Naive B cell (primary cell): Measurements from ENCODE around the gene MMP24OS. TPM values are rescaled to one million over a fixed set of nuclear protein-coding genes. Genes with fewer than 3 reads are reported as not detected.

ENCODE experiments used
- ATAC-seq, 2 donors: fragments of 150-1000 bp; cut with Tn5 transposase; 2 replicates each; pipeline ENCODE4 v1.10.0; 2021; ENCODE audit warnings: low read depth in 2 of 2, mild to moderate bottlenecking in 2 of 2, moderate library complexity in 2 of 2
- DNase-seq: peaks from one replicate; pipeline ENCODE4 v3.0.0; 2022
- H3K27ac Mint-ChIP-seq, 6 donors: one replicate each; pipeline ENCODE4 v1.8.0; 2020 to 2022; ENCODE audit warnings: mild to moderate bottlenecking in 6 of 6, mixed read lengths in 6 of 6, moderate library complexity in 5 of 6, inconsistent platforms in 2 of 6
- H3K27me3 Mint-ChIP-seq, 3 donors: one replicate each; pipeline ENCODE4 v1.8.0; 2021 to 2022; ENCODE audit warnings: mixed read lengths in 3 of 3, mild to moderate bottlenecking in 1 of 3
- H3K36me3 Mint-ChIP-seq, 2 donors: one replicate each; pipeline ENCODE4 v1.8.0; 2020 to 2022; ENCODE audit warnings: mixed read lengths in 2 of 2, inconsistent platforms in 1 of 2, mild to moderate bottlenecking in 1 of 2
- H3K4me1 Mint-ChIP-seq, 3 donors: one replicate each; pipeline ENCODE4 v1.8.0; 2020 to 2022; ENCODE audit warnings: mixed read lengths in 3 of 3, inconsistent platforms in 1 of 3, mild to moderate bottlenecking in 1 of 3, moderate library complexity in 1 of 3
- H3K4me3 Mint-ChIP-seq, 8 donors: one replicate each; pipeline ENCODE4 v1.8.0; 2020 to 2022; ENCODE audit warnings: mild to moderate bottlenecking in 8 of 8, mixed read lengths in 8 of 8, moderate library complexity in 8 of 8, inconsistent platforms in 2 of 8
- H3K9me3 Mint-ChIP-seq, 7 donors: one replicate each; pipeline ENCODE4 v1.8.0; 2020 to 2022; ENCODE audit warnings: mixed read lengths in 7 of 7, mild to moderate bottlenecking in 5 of 7, inconsistent platforms in 2 of 7, moderate library complexity in 1 of 7
- polyA plus RNA-seq, 6 donors: library from polyadenylated mRNA; unstranded; fragments of 300-500 nt; fragmentation: Illumina TruSeq; gene quantifications; one replicate each; pipeline ENCODE4 v1.2.3, GENCODE V29; 2021; ENCODE audit warnings: low read depth in 6 of 6

The MMP24OS gene
- polyA plus RNA-seq, 6 donors from 2014 or later, result 3.7 to 14.1 (median 8.6) TPM

DNA sequence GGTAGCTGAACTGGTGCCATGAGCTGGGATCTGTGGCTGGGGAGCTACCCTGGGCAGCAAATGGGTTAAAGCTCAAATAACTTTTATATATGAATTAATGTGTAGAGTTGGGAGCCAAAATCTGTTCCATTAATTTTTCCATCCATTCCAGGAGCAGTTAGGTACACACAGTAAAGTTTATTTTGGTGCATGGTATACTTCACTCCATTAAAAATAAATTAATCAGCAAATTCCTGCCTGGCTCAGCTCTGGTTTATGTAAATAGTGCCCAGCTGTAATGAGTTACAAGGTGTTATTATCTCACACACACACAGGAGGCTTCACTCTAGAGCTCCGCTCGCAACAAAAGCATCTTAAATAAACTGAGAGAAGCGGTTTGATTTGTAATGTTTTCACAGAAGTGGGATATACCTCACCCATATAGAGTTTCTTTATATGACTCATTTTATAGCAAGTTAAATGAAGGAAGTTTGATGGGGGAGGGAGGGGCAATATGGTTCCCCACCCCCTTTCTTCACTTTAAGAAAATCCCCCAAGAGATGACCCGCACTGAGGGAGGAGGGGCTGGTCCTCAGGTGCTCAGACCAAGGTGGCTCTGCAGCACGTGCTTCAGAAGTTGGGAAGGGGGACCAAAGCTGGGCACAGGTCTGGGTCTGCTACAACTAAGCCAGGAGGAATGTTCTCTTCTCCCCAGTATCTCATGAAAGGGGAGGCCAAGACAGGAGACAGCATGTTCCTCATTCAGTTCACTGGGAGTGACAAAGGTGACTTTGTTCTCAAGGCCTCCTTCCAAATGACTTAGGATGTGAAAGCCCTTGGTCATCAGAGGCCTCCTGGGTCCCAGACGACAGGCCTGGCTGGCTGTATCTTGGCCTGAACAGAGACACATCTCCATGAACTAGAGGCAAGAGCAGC, 24.8 kb upstream of the MMP24OS start:
- no peak for DNase-seq
- no peaks in the 10 kb centered on the region for H3K36me3 Mint-ChIP-seq
- no peak for ATAC-seq
- peak overlapping the region in 2 of 6 donors; percentile 19 to 63 for H3K27ac Mint-ChIP-seq
- H3K4me1 Mint-ChIP-seq, result peaks cover 7 to 21% (median 17%) of the 10 kb centered on the region in 3 donors
- H3K4me3 Mint-ChIP-seq, result no peak overlapping the region
- H3K9me3 Mint-ChIP-seq, result no peaks in the 10 kb centered on the region
- no peaks in the 10 kb centered on the region for H3K27me3 Mint-ChIP-seq

GRCh38 chr20:35301426-35301825, 23.5 kb upstream of the MMP24OS start:
- DNase-seq (no peak), ATAC-seq (no peak)
- Mint-ChIP-seq H3K27ac (peak overlapping the region in 1 of 6 donors; percentile 30), H3K4me1 (peaks cover 7 to 21% (median 17%) of the 10 kb centered on the region in 3 donors), H3K4me3 (no peak overlapping the region), H3K36me3 (no peaks in the 10 kb centered on the region), H3K27me3 (no peaks in the 10 kb centered on the region), H3K9me3 (no peaks in the 10 kb centered on the region)

DNA sequence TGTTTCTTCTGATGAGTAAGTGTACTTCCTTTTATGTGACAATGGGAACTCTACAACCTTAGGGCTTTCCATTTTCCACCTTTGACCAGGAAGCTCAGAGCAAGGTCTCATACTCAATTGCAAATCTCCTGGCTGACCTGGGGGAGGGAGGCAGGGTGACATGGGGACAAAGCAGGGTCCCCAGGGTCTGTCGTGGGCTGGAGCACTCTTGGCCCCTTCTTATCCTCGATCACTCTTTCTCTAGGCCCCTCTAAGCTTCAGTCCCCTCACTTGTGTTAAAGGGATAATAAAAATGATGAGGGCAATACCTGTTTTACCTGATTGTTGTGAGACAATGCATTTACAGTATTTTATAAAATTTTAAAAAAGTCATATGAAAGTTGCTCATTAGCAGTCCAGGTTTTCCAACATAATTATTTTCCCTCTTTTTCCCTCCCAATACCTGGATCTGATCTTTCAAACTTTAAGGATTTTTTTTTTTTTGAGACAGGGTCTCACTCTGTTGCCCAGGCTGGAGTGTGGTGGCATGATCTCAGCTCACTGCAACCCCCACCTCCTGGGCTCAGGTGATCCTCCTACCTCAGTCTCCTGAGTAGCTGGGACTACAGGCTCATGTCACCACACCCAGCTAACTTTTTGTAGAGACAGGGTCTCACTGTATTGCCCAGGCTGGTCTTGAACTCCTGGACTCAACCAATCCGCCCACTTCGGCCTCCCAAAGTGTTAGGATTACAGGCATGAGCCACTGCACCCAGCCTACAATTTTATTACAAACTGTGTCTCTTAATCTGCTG, 22.7 kb upstream of the MMP24OS start:
- no peak for ATAC-seq
- H3K36me3 Mint-ChIP-seq, result no peaks in the 10 kb centered on the region
- H3K27ac Mint-ChIP-seq, result peak overlapping the region in 2 of 6 donors; percentile 52 to 57
- no peak for DNase-seq
- peaks cover 7 to 21% (median 17%) of the 10 kb centered on the region in 3 donors for H3K4me1 Mint-ChIP-seq
- no peaks in the 10 kb centered on the region for H3K9me3 Mint-ChIP-seq
- H3K4me3 Mint-ChIP-seq, result no peak overlapping the region
- H3K27me3 Mint-ChIP-seq, result no peaks in the 10 kb centered on the region

GRCh38 chr20:35299780-35300179, 21.9 kb upstream of the MMP24OS start:
- Mint-ChIP-seq H3K4me1 (peaks cover 7 to 17% (median 14%) of the 10 kb centered on the region in 3 donors), H3K36me3 (no peaks in the 10 kb centered on the region), H3K27me3 (peaks cover 0 to 8% (median 4%) of the 10 kb centered on the region in 3 donors), H3K9me3 (no peaks in the 10 kb centered on the region), H3K4me3 (no peak overlapping the region), H3K27ac (peak overlapping the region in 2 of 6 donors; percentile 60 to 82)
- ATAC-seq (no peak), DNase-seq (no peak)

GRCh38 chr20:35298264-35298663, 20.3 kb upstream of the MMP24OS start:
- Mint-ChIP-seq H3K4me3 (no peak overlapping the region), H3K27ac (no peak overlapping the region), H3K36me3 (no peaks in the 10 kb centered on the region)

GRCh38 chr20:35297740-35298139, 19.8 kb upstream of the MMP24OS start:
- no peak for DNase-seq
- Mint-ChIP-seq H3K27me3 (peaks cover 2 to 22% (median 20%) of the 10 kb centered on the region in 3 donors), H3K4me1 (peaks cover 0 to 9% (median 5%) of the 10 kb centered on the region in 3 donors), H3K36me3 (no peaks in the 10 kb centered on the region), H3K27ac (no peak overlapping the region), H3K4me3 (no peak overlapping the region), H3K9me3 (no peaks in the 10 kb centered on the region)
- ATAC-seq, result no peak

More at GRCh38 chr20:35298264-35298663, 20.3 kb upstream of the MMP24OS start:
- H3K4me1 Mint-ChIP-seq, result peaks cover 0 to 9% (median 5%) of the 10 kb centered on the region in 3 donors
- ATAC-seq (no peak), DNase-seq (no peak)
- peaks cover 0 to 20% (median 16%) of the 10 kb centered on the region in 3 donors for H3K27me3 Mint-ChIP-seq
- H3K9me3 Mint-ChIP-seq, result no peaks in the 10 kb centered on the region

GRCh38 chr20:35297155-35297554, 19.2 kb upstream of the MMP24OS start:
- Mint-ChIP-seq H3K4me1 (peaks cover 0 to 9% (median 5%) of the 10 kb centered on the region in 3 donors), H3K4me3 (no peak overlapping the region), H3K27ac (no peak overlapping the region), H3K36me3 (no peaks in the 10 kb centered on the region), H3K9me3 (no peaks in the 10 kb centered on the region), H3K27me3 (peaks cover 5 to 27% (median 20%) of the 10 kb centered on the region in 3 donors)
- DNase-seq (no peak), ATAC-seq (no peak)

DNA sequence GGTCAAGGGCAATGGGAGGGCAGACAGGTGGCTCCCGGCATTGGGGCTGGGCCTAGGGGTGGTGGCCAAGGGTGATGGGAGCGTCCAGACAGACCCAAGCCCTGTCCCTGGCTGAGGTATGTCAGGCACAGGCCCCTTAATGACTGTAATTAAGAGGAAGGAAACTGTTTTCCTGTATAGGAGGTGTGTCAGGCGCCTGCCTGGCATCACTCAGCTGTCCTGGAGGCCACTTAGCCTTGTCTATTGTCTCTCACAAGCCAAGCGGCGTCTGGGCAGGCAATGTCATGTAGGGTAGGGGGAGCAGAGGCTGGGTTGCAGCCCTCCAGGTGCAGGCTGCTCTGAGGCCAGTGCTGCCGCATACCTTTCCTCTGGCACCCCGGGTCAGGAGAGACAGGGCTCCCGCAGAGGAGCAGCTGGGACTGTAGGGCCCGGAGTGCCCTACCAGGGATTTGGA, 18.2 kb upstream of the MMP24OS start:
- Mint-ChIP-seq H3K27me3 (peaks cover 5 to 28% (median 20%) of the 10 kb centered on the region in 3 donors), H3K27ac (peak overlapping the region in 1 of 6 donors; percentile 54)

DNA sequence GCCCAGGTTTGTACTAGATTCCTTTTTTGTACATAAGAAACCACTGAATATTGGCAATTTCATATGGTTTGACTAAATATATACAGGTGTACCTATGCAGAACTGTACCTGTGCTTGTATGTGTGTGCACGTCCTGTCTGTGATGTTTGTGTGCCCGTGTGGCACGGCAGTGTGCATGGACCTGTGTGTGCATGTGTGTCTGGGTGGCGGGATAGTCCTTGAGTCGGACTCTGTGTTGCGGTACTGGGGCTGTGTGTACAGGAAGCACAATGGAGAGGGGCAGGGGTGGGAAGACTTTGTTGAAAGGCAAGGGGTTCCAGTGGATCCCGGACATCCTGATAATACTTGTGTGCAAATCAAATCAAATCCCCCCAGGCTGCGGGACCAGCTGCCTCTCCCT, 17.8 kb upstream of the MMP24OS start:
- Mint-ChIP-seq H3K27ac (no peak overlapping the region), H3K9me3 (no peaks in the 10 kb centered on the region), H3K36me3 (no peaks in the 10 kb centered on the region), H3K27me3 (peaks cover 5 to 33% (median 20%) of the 10 kb centered on the region in 3 donors), H3K4me3 (peak overlapping the region in 1 of 8 donors; percentile 68), H3K4me1 (peaks cover 0 to 9% (median 5%) of the 10 kb centered on the region in 3 donors)
- DNase-seq, result no peak
- no peak for ATAC-seq

More for the DNA sequence above, 18.2 kb upstream of the MMP24OS start:
- peaks cover 0 to 9% (median 5%) of the 10 kb centered on the region in 3 donors for H3K4me1 Mint-ChIP-seq
- no peak overlapping the region for H3K4me3 Mint-ChIP-seq
- H3K9me3 Mint-ChIP-seq, result no peaks in the 10 kb centered on the region
- DNase-seq (no peak), ATAC-seq (no peak)
- H3K36me3 Mint-ChIP-seq, result no peaks in the 10 kb centered on the region

DNA sequence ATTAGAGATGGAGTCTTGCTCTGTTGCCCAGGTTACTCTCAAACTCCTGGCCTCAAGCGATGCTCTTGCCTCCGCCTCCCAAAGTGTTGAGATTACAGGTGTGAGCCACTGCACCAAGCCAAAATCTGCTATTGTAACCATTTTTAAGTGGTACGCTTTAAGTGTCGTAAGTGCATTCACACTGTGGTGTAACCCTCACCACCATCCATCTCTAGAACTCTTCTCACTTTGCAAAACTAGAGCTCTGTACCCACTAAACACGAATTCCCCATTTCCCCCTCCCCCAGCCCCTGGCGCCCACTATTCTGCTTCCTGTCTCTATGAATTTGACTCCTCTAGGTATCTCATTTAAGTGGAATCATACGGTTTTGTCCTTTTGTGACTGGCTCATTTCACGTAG, 17.1 kb upstream of the MMP24OS start:
- DNase-seq (no peak), ATAC-seq (no peak)
- Mint-ChIP-seq H3K36me3 (no peaks in the 10 kb centered on the region), H3K27me3 (peaks cover 5 to 35% (median 20%) of the 10 kb centered on the region in 3 donors), H3K4me3 (no peak overlapping the region), H3K4me1 (peaks cover 0 to 9% (median 5%) of the 10 kb centered on the region in 3 donors), H3K9me3 (no peaks in the 10 kb centered on the region), H3K27ac (no peak overlapping the region)

- H3K4me1 Mint-ChIP-seq, result peaks cover 0 to 5% (median 4%) of the 10 kb centered on the region in 3 donors
- no peak overlapping the region for H3K27ac Mint-ChIP-seq
- no peaks in the 10 kb centered on the region for H3K36me3 Mint-ChIP-seq
- ATAC-seq (no peak), DNase-seq (no peak)
- H3K4me3 Mint-ChIP-seq, result no peak overlapping the region
- H3K27me3 Mint-ChIP-seq, result peaks cover 5 to 40% (median 20%) of the 10 kb centered on the region in 3 donors
- no peaks in the 10 kb centered on the region for H3K9me3 Mint-ChIP-seq
These were observed 16.4 kb upstream of the MMP24OS start for GRCh38 chr20:35294293-35294685.

- ATAC-seq, result no peak
- DNase-seq, result no peak
- Mint-ChIP-seq H3K4me3 (no peak overlapping the region), H3K36me3 (no peaks in the 10 kb centered on the region), H3K27me3 (peaks cover 5 to 40% (median 20%) of the 10 kb centered on the region in 3 donors), H3K4me1 (peaks cover 0 to 1% (median under 1%) of the 10 kb centered on the region in 3 donors), H3K27ac (no peak overlapping the region), H3K9me3 (no peaks in the 10 kb centered on the region)
These were observed 15.7 kb upstream of the MMP24OS start for GRCh38 chr20:35293303-35294292.
